Endothelial cell of umbilical vein (primary cell): ENCODE measurements around the gene CFAP45. TPM values are rescaled to one million over a fixed set of nuclear protein-coding genes. Genes with fewer than 3 reads are reported as not detected.
A peak's percentile ranks its signal among the peaks of the same experiment; 100 is the strongest.

ENCODE experiments used
- BruUV-seq: library from RNA; stranded (reverse); fragments of 400-500 nt; replicated peaks from 2 replicates; lab custom pipeline; 2021; lab: Mats Ljungman, UMichigan
- CTCF ChIA-PET: fragments of 300-600, 350-600 bp; sonication (Branson Sonifier 250); formaldehyde crosslinking; loops from one replicate; lab custom pipeline; 2021; ENCODE audit warnings: antibody characterized with exemption, inconsistent platforms; lab: Charles Lee
- POLR2A ChIA-PET: fragments of 300-600, 350-600 bp; sonication (Branson Sonifier 250); formaldehyde crosslinking; loops from one replicate; lab custom pipeline; 2021; ENCODE audit warnings: antibody characterized with exemption, inconsistent platforms; lab: Charles Lee
- DNase-seq: peaks from one replicate; pipeline ENCODE4 v3.0.0-alpha.2; 2011; ENCODE audit warnings: low read depth, low spot score
- FAIRE-seq: peaks from 2 replicates; lab custom pipeline; 2011; peaks lifted over from hg19 to GRCh38; lab: Jason Lieb, UNC
- H2AFZ ChIP-seq: 2 replicates; pipeline ENCODE4 v1.6.0; 2012; ENCODE audit warnings: low read depth, low read length, control low read depth, inconsistent platforms
- H3K27ac ChIP-seq: 2 replicates; pipeline ENCODE4 v1.5.1; 2011; ENCODE audit warnings: low read depth, mild to moderate bottlenecking, control low read depth, low read length, moderate library complexity; ENCODE audit not compliant: insufficient read depth
- H3K27me3 ChIP-seq, 2 experiments: 2 replicates each; pipeline versions ENCODE4 v1.6.0 to v1.6.1; 2011; ENCODE audit warnings: low read length in 2 of 2, mixed read lengths in 1 of 2; ENCODE audit not compliant: control insufficient read depth in 2 of 2, insufficient read depth in 2 of 2
- H3K36me3 ChIP-seq, 2 experiments: 2 replicates in 1 of 2; 3 replicates in 1 of 2; pipeline ENCODE4 v1.5.1; 2011; ENCODE audit warnings: low read length in 2 of 2, mild to moderate bottlenecking in 1 of 2, moderate library complexity in 1 of 2; ENCODE audit not compliant: control insufficient read depth in 2 of 2, insufficient read depth in 2 of 2; ENCODE audit errors: extremely low read depth in 1 of 2
- H3K4me1 ChIP-seq: 3 replicates; pipeline ENCODE4 v1.5.1; 2011; ENCODE audit warnings: mild to moderate bottlenecking, low read length; ENCODE audit not compliant: control insufficient read depth, insufficient read depth; ENCODE audit errors: extremely low read depth
- H3K4me2 ChIP-seq: 2 replicates; pipeline ENCODE4 v1.6.1; 2011; ENCODE audit warnings: low read length, control low read depth, mixed read lengths; ENCODE audit not compliant: insufficient read depth
- H3K4me3 ChIP-seq, 3 experiments: fragments of 200-600 bp in 1 of 3; sonication (generic), shearing (Covaris generic) in 1 of 3; replicated peaks in 1 of 3; 2 replicates each; pipeline ENCODE4 v1.5.1; 2011 to 2016; ENCODE audit warnings: control low read depth in 3 of 3, low read length in 3 of 3, mild to moderate bottlenecking in 2 of 3, inconsistent platforms in 1 of 3, low read depth in 1 of 3, moderate library complexity in 1 of 3; ENCODE audit not compliant: insufficient read depth in 1 of 3
- H3K79me2 ChIP-seq: 2 replicates; pipeline ENCODE4 v1.6.0; 2012; ENCODE audit warnings: low read length, inconsistent platforms; ENCODE audit not compliant: control insufficient read depth, insufficient read depth
- H3K9ac ChIP-seq: replicated peaks from 2 replicates; pipeline ENCODE3; 2011; ENCODE audit warnings: low read length, control low read depth; ENCODE audit not compliant: insufficient read depth; ENCODE audit errors: extremely low read depth
- H3K9me1 ChIP-seq: replicated peaks from 3 replicates; pipeline ENCODE4 v1.6.0; 2011; ENCODE audit warnings: mild to moderate bottlenecking, low read length; ENCODE audit not compliant: control insufficient read depth, insufficient read depth; ENCODE audit errors: extremely low read depth
- H3K9me3 ChIP-seq: replicated peaks from 2 replicates; pipeline ENCODE4 v1.5.1; 2012; ENCODE audit warnings: low read length, inconsistent platforms; ENCODE audit not compliant: control insufficient read depth, insufficient read depth
- H4K20me1 ChIP-seq: replicated peaks from 2 replicates; pipeline ENCODE3; 2011; ENCODE audit warnings: mild to moderate bottlenecking, low read length; ENCODE audit not compliant: control insufficient read depth, insufficient read depth; ENCODE audit errors: extremely low read depth
- EZH2 ChIP-seq: IDR thresholded peaks from 2 replicates; pipeline ENCODE4 v1.6.1; 2012; ENCODE audit warnings: borderline replicate concordance, low read depth, mild to moderate bottlenecking, moderate library complexity, low read length, inconsistent platforms; ENCODE audit not compliant: severe bottlenecking
- FOS ChIP-seq: IDR thresholded peaks from 2 replicates; pipeline ENCODE4 v1.6.1; 2011; ENCODE audit warnings: mild to moderate bottlenecking, low read length, moderate library complexity, borderline replicate concordance; ENCODE audit not compliant: insufficient read depth
- GATA2 ChIP-seq: IDR thresholded peaks from 2 replicates; pipeline ENCODE4 v1.7.0; 2011; ENCODE audit warnings: low read depth, mild to moderate bottlenecking, moderate library complexity, mixed read lengths, low read length; ENCODE audit not compliant: insufficient read length, insufficient read depth
- JUN ChIP-seq: IDR thresholded peaks from 2 replicates; pipeline ENCODE4 v1.6.1; 2011; ENCODE audit warnings: borderline replicate concordance, low read depth; ENCODE audit not compliant: insufficient read length, insufficient read depth
- MYC ChIP-seq: IDR thresholded peaks from one replicate; pipeline ENCODE4 v1.6.1; 2011; ENCODE audit warnings: mild to moderate bottlenecking, low read depth, low read length
- POLR2A ChIP-seq: IDR thresholded peaks from 2 replicates; pipeline ENCODE4 v1.6.1; 2012; ENCODE audit warnings: low read depth, mild to moderate bottlenecking, control low read depth, low read length
- POLR2AphosphoS5 ChIP-seq: IDR thresholded peaks from 2 replicates; pipeline ENCODE4 v1.6.1; 2012; ENCODE audit warnings: low read depth, mild to moderate bottlenecking, control low read depth, low read length, moderate library complexity; ENCODE audit not compliant: insufficient read depth
- dilution Hi-C: fragments of 300-500 bp; cut with MboI; formaldehyde crosslinking; loops from one replicate; pipeline ENCODE4 v1.15.0; 2019; ENCODE audit warnings: low sequenced_read_pairs; ENCODE audit not compliant: extremely low pct_ligation_motif_present
- intact Hi-C: fragments of 100-400 bp; cut with micrococcal nuclease; formaldehyde crosslinking; loops from one replicate; pipeline ENCODE4 v1.10.0; 2022
- polyA plus RNA-seq, 4 experiments: library from polyadenylated mRNA; depleted of rRNA in 3 of 4; stranded (reverse) in 3 of 4; unstranded in 1 of 4; fragments of >200 nt; gene quantifications; 2 replicates each; pipeline versions ENCODE4 v1.2.1 to v1.2.3, GENCODE V29; 2011 to 2012; ENCODE audit warnings: missing spikeins in 1 of 4
- total RNA-seq: library from RNA; stranded (reverse); gene quantifications from 2 replicates; pipeline ENCODE4 v1.2.3, GENCODE V29; 2021
- TF ChIP-seq, protein P1 (sequence below), 2 donors: IDR thresholded peaks; 1 replicate in 1 of 2; 2 replicates in 1 of 2; pipeline ENCODE4 v1.5.1; 2011; ENCODE audit warnings: low read length in 2 of 2, mild to moderate bottlenecking in 2 of 2, moderate library complexity in 2 of 2, control low read depth in 1 of 2, inconsistent platforms in 1 of 2, low read depth in 1 of 2; ENCODE audit not compliant: insufficient read depth in 1 of 2; ENCODE audit errors: extremely low read depth in 1 of 2
- TF ChIP-seq, protein P2 (sequence below): IDR thresholded peaks from 2 replicates; pipeline ENCODE4 v1.6.1; 2011; ENCODE audit not compliant: insufficient read depth, insufficient read length

The CFAP45 gene
- total and polyA plus RNA-seq, 2 donors (not counting 3 experiments of a cell fraction or from before 2014, with no cell fraction given): 0.25 to 2.5 TPM

DNA sequence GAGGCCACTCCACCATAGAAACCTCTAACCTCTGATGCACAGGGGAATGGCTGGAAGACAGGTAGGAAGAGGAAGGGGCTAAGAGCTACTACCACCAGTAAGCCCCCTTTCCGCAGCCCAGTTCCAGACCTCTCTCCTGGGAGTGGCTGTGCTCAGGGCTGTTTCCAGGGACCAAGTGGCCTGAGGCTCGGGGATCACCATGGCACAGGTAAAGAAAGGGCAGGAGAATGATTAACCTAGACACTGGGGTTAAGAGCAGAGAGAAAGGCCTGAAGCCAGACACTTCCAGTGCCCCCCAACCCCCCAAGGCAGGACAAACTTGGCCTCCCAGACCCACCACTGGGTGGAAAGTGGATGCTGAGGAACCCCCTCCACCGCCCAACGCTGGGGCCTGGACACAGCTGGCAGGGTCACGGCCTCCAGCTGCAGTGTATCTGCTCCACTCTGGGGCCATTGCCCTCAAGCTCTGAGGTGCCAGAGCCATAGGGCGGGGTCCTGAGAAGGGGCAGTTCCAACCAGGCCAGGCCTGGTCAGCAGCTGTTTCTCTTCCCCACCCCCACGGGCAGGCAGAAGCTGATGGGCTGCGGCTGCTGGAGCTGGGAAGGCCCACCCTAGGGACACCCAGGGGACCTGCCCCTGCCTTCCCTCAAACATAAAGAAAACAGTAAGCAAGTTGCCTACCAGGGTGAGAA, 22.7 kb upstream of the CFAP45 start:
- dilution Hi-C loops: no loop called here
- peak; percentile 28 for FAIRE-seq
- Histone ChIP-seq H2AFZ (no peak overlapping the region), H3K9me1 (no peaks in the 10 kb centered on the region), H3K9ac (peak overlapping the region; percentile 100), H3K4me2 (peak overlapping the region; percentile 85), H3K4me3 (peak overlapping the region in 2 of 3 experiments; percentile 71 to 78), H3K27me3 (no peaks in the 10 kb centered on the region), H3K27ac (peak overlapping the region; percentile 98), H3K79me2 (peaks cover 62% of the 10 kb centered on the region), H4K20me1 (no peaks in the 10 kb centered on the region), H3K36me3 (peaks cover 9 to 24% of the 10 kb centered on the region in 2 experiments), H3K9me3 (no peaks in the 10 kb centered on the region), H3K4me1 (peaks cover 29% of the 10 kb centered on the region)
- TF ChIP-seq EZH2 (no peak), MYC (no peak), JUN (no peak), GATA2 (no peak), FOS (no peak), POLR2AphosphoS5 (no peak), POLR2A (no peak)
- TF ChIP-seq, protein P1, sequence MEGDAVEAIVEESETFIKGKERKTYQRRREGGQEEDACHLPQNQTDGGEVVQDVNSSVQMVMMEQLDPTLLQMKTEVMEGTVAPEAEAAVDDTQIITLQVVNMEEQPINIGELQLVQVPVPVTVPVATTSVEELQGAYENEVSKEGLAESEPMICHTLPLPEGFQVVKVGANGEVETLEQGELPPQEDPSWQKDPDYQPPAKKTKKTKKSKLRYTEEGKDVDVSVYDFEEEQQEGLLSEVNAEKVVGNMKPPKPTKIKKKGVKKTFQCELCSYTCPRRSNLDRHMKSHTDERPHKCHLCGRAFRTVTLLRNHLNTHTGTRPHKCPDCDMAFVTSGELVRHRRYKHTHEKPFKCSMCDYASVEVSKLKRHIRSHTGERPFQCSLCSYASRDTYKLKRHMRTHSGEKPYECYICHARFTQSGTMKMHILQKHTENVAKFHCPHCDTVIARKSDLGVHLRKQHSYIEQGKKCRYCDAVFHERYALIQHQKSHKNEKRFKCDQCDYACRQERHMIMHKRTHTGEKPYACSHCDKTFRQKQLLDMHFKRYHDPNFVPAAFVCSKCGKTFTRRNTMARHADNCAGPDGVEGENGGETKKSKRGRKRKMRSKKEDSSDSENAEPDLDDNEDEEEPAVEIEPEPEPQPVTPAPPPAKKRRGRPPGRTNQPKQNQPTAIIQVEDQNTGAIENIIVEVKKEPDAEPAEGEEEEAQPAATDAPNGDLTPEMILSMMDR (IDR thresholded peaks at IDR 0.05; ENCODE audit: extremely low read depth in 1 of 2, insufficient read depth in 1 of 2, low read depth in 1 of 2, low read length in 2 of 2): no peak
- TF ChIP-seq, protein P2, sequence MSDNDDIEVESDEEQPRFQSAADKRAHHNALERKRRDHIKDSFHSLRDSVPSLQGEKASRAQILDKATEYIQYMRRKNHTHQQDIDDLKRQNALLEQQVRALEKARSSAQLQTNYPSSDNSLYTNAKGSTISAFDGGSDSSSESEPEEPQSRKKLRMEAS: no peak
- no peak for DNase-seq
- BruUV-seq: no TSS peak
- CTCF ChIA-PET: interaction anchor here (1.5 to 7.5 kb wide), 5 partner anchors 8 to 142 kb away, joined by 3 to 71 read pairs (median 13); partner anchors contain the start of gene DUSP23
- POLR2A ChIA-PET: interaction anchor here (1.0 to 1.5 kb wide), 3 partner anchors 15 to 29 kb away, joined by 4 to 6 read pairs (median 5); partner anchors contain the start of gene IGSF9
- intact Hi-C loops: loop anchor here (1.0 to 10.0 kb wide), 5 partner anchors 31 to 1908 kb away; no protein-coding TSS in a partner anchor
